ENCODE results near the gene REX1BD. TPM values are rescaled to one million over a fixed set of nuclear protein-coding genes. Genes with fewer than 3 reads are reported as not detected.
"Not testable (repeated sequence)": the region's sequence is repeated elsewhere in the genome, so short reads cannot be mapped to it uniquely, and the experiment has no call there.

The REX1BD gene
- total and polyA plus RNA-seq, 8 donors = 20.4 to 52.1 (median 34.1) TPM

DNA sequence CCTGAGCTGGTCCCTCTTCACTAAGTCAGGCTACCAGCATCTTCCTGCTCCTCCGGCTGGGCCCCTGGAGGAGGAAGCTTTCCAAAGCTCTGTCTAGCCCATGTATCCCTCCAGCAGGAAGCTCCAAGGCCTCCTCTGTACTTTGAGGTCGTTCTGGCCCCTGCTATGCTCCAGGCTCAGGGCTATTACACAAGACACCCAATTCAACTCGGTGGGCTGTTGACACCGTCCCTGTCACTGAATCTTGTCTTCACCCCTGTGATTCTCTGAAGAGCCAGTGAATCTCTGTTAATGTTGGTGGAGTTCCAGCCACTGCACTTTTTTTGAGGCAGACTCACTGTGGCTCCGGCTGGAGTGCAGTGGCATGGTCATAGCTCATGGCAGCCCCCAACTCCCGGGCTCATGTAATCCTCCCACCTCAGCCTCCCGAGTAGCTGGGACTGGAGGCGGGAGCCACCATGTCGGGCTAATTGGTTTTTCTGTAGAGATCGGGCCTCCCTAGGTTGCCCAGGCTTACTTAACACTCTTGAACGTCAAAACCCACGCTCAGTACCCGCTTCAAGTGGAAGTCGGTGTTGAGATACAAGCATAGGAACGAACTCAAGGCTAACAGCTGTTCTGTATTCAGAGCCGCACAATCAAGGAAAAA, 512 bp upstream of the REX1BD start:
- peak overlapping the region; percentile 88 to 97 for H3K27ac ChIP-seq
- peaks cover 9 to 27% of the 10 kb centered on the region in 2 donors for H3K4me1 ChIP-seq
- no peaks in the 10 kb centered on the region for H3K27me3 ChIP-seq
- H3K4me3 ChIP-seq = peak overlapping the region; percentile 77 to 79
- TF ChIP-seq, protein P1, sequence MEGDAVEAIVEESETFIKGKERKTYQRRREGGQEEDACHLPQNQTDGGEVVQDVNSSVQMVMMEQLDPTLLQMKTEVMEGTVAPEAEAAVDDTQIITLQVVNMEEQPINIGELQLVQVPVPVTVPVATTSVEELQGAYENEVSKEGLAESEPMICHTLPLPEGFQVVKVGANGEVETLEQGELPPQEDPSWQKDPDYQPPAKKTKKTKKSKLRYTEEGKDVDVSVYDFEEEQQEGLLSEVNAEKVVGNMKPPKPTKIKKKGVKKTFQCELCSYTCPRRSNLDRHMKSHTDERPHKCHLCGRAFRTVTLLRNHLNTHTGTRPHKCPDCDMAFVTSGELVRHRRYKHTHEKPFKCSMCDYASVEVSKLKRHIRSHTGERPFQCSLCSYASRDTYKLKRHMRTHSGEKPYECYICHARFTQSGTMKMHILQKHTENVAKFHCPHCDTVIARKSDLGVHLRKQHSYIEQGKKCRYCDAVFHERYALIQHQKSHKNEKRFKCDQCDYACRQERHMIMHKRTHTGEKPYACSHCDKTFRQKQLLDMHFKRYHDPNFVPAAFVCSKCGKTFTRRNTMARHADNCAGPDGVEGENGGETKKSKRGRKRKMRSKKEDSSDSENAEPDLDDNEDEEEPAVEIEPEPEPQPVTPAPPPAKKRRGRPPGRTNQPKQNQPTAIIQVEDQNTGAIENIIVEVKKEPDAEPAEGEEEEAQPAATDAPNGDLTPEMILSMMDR (IDR thresholded peaks at IDR 0.05) = no peak
- DNase-seq = peak in 1 of 4 donors; percentile 20
- peaks cover 0 to 10% of the 10 kb centered on the region in 2 donors for H3K36me3 ChIP-seq
- ATAC-seq = no peak
- intact Hi-C loops (cut with DNase I) = no loop called here
- H3K9me3 ChIP-seq = no peaks in the 10 kb centered on the region

DNA sequence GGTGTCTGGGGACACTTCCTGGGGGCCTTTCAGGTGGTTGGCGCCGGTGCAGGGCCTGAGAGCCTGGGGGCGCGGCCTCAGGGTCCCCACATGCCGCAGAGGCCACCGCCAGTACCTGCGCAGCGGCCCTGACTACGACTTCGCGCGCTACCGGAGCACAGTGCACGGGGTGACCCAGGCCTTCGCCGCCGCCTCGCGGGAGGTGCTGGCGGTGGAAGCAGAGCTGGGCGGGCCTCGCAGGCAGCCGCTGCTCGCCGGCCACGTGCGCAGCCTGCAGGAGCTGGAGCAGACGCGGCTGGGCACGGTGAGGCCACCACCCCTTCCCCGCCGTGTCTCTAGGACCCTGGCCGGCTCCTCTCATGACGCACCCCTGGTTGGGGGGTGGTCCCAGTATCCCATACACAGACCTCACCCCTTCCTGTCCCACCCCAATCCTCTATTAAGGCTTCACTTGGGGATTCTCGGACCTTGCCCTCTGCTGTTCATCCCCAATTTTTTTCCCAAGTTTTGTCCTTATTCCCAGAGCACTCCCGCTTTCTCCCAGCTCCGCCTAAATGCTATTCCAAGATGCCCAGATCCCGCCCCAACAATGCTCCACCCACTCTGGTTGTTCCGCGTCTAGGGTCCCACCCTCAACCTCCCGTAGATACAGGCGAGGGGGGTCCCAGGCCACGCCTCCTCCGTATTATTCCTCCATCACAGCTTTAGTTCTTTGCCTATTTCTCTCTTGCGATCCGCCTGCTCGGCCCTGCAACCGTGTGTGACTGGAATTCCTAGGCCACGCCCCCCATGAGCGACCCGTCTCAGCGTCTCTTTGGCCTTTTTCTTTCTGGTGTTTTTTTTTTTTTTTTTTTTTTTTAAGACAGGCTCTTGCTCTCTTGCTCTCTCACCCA, 1.0 kb downstream of the REX1BD start:
- peak; percentile 78 for ATAC-seq
- TF ChIP-seq, protein P1 (IDR thresholded peaks at IDR 0.05) = peak in 1 of 2 donors; percentile 20
- peaks cover 0 to 10% of the 10 kb centered on the region in 2 donors for H3K36me3 ChIP-seq
- peak; percentile 60 to 92 (median 66) for DNase-seq
- peaks cover 0 to 12% of the 10 kb centered on the region in 2 donors for H3K27me3 ChIP-seq
- no peaks in the 10 kb centered on the region for H3K9me3 ChIP-seq
- intact Hi-C loops (cut with DNase I) = loop anchor here in 1 of 2 donors (10.0 kb wide), 1 partner anchor 85 kb away; no protein-coding TSS in a partner anchor
- H3K4me1 ChIP-seq = peaks cover 11 to 37% of the 10 kb centered on the region in 2 donors
- H3K4me3 ChIP-seq = peak overlapping the region; percentile 77 to 79
- H3K27ac ChIP-seq = peak overlapping the region; percentile 88 to 97

DNA sequence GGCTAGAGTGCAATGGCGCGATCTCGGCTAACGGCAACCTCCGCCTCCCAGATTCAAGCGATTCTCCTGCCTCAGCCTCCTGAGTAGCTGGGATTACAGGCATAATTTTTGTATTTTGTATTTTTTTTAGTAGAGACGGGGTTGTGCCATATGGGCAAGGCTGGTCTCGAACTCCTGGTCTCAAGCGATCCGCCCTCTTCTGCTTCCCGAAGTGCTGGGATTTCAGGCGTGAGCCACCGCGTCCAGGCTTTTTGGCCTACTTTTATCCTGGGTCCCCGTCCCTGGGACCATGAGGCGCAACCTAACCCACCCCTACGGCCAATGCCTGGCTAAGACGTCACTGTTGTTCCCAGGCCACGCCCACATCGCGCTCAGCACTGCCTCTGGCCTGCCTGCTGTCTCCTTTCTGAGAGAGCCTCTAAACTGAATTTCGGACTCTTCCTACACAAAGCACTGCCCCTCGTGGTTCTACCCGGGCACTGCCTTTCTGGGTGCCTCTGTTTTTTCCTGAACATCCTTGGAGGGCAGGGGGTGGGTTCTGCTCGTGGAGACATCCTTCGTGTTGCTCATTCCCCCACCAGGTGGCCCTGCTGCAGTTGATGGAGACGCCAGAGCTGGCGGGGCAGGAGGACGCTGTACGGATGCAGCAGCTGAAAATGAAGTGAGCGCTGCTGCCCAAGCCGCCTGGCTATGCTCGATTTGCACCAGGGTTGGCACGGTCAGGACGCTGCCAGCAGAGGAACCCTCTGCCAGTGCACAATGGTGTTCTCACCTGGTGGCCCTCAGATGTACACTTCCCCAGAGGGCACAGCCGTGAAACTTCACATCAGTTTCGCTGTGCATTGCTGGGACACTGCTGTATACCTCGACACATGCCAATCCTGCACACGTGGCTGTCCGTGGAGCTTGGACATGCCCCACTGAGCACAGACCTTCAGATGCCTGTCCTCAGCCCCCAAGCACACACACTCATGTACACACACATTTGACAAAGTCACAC, 2.0 kb downstream of the REX1BD start:
- Histone ChIP-seq H3K36me3 (peaks cover 0 to 10% of the 10 kb centered on the region in 2 donors), H3K9me3 (no peaks in the 10 kb centered on the region), H3K4me1 (peaks cover 16 to 45% of the 10 kb centered on the region in 2 donors), H3K27me3 (peaks cover 0 to 22% of the 10 kb centered on the region in 2 donors), H3K27ac (no peak overlapping the region), H3K4me3 (peak overlapping the region in 1 of 2 donors; percentile 77)
- peak in 2 of 4 donors; percentile 10 to 75 for DNase-seq
- TF ChIP-seq, protein P1 (IDR thresholded peaks at IDR 0.05) = no peak
- ATAC-seq = no peak
- intact Hi-C loops (cut with DNase I) = loop anchor here in 1 of 2 donors (10.0 kb wide), 1 partner anchor 84 kb away; no protein-coding TSS in a partner anchor

DNA sequence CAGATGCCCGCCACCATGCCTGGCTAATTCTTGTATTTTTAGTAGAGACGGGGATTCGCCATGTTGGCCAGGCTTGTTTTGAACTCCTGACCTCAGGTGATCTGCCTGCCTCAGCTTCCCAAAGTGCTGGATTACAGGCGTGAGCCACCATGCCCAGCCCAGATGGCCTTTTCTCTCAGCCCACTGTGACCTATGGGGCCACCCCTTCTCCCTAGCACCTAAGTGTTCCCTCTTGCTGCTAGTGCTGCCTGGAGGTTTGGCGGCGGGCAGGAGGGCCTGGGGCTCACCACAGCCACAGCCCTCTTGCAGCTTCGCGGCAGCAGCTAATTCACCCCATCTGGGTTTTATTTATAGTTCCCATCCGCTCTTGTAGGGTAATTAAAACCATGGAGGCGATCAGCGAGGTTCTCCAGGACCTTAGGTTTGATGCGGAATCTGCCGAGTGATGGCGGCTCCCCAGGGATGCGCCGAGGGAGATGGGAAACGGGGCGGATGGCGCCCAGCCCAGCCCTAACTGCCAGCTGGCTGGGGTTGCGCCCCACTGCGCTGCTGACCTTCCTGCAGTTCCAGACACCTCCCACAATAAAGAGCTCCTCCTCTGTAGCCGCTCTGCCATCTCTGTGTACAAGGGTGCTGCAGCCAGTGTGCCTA, 3.3 kb downstream of the REX1BD start:
- intact Hi-C loops (cut with DNase I) = loop anchor here in 1 of 2 donors (10.0 kb wide), 1 partner anchor 83 kb away; no protein-coding TSS in a partner anchor
- Histone ChIP-seq H3K9me3 (no peaks in the 10 kb centered on the region), H3K4me1 (peaks cover 16 to 45% of the 10 kb centered on the region in 2 donors), H3K27ac (no peak overlapping the region), H3K4me3 (no peak overlapping the region), H3K27me3 (peaks cover 0 to 34% of the 10 kb centered on the region in 2 donors), H3K36me3 (peaks cover 0 to 10% of the 10 kb centered on the region in 2 donors)
- no peak for ATAC-seq
- no peak for DNase-seq
- TF ChIP-seq, protein P1 (IDR thresholded peaks at IDR 0.05) = no peak

DNA sequence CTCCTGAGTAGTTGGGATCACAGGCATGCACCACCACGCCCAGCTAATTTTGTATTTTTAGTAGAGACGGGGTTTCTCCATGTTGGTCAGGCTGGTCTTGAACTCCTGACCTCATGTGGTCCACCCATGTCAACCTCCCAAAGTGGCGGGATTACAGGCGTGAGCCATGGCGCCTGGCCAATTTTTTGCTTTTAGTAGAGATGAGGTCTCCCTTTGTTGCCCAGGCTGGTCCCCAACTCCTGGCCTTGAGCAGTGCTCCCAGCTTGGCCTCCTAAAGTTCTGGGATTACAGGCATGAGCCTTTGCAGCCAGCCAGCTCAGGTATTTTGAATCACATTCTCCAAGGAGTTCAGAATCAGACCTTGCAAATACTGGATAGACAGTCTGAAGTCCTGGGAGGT, 4.1 kb downstream of the REX1BD start:
- not testable (repeated sequence) for ATAC-seq, DNase-seq, H3K9me3 ChIP-seq, H3K4me3 ChIP-seq, H3K27ac ChIP-seq
- H3K36me3 ChIP-seq = peaks cover 0 to 10% of the 10 kb centered on the region in 2 donors
- H3K4me1 ChIP-seq = peaks cover 16 to 45% of the 10 kb centered on the region in 2 donors
- H3K27me3 ChIP-seq = peaks cover 0 to 42% of the 10 kb centered on the region in 2 donors
- intact Hi-C loops (cut with DNase I) = loop anchor here in 1 of 2 donors (10.0 kb wide), 1 partner anchor 82 kb away; no protein-coding TSS in a partner anchor
